Glutamatergic neuron (in vitro differentiated cells): ENCODE data around the gene TSPAN3. TPM values are rescaled to one million over a fixed set of nuclear protein-coding genes. Genes with fewer than 3 reads are reported as not detected.

Experiments
- DNase-seq: peaks from one replicate; pipeline ENCODE4 v3.0.0; 2022
- H3K27ac Mint-ChIP-seq: one replicate; pipeline ENCODE4 v1.8.0; 2020; ENCODE audit warnings: mild to moderate bottlenecking, mixed read lengths, inconsistent platforms; ENCODE audit not compliant: unreplicated experiment
- H3K27me3 Mint-ChIP-seq: one replicate; pipeline ENCODE4 v1.8.0; 2020; ENCODE audit warnings: mild to moderate bottlenecking, moderate library complexity, mixed read lengths, inconsistent platforms; ENCODE audit not compliant: unreplicated experiment
- H3K36me3 Mint-ChIP-seq: one replicate; pipeline ENCODE4 v1.8.0; 2020; ENCODE audit warnings: mild to moderate bottlenecking, mixed read lengths, inconsistent platforms; ENCODE audit not compliant: unreplicated experiment
- H3K4me1 Mint-ChIP-seq: one replicate; pipeline ENCODE4 v1.8.0; 2020; ENCODE audit warnings: mild to moderate bottlenecking, low read depth, mixed read lengths, inconsistent platforms; ENCODE audit not compliant: unreplicated experiment
- H3K4me3 Mint-ChIP-seq: one replicate; pipeline ENCODE4 v1.8.0; 2020; ENCODE audit warnings: mild to moderate bottlenecking, mixed read lengths, inconsistent platforms; ENCODE audit not compliant: unreplicated experiment
- H3K9me3 Mint-ChIP-seq: one replicate; pipeline ENCODE4 v1.8.0; 2020; ENCODE audit warnings: mild to moderate bottlenecking, moderate library complexity, mixed read lengths, inconsistent platforms; ENCODE audit not compliant: unreplicated experiment
- CTCF ChIP-seq: fragments of 200-600 bp; sonication (generic); IDR thresholded peaks from one replicate; pipeline ENCODE4 v1.5.0; 2021; ENCODE audit not compliant: partially characterized antibody, unreplicated experiment
- total RNA-seq: library from RNA; stranded (reverse); fragmentation: NEBNext Ultra II Directional; extraction: Animal tissue kit (Norgen Biotek cat#: 25700); gene quantifications from one replicate; pipeline ENCODE4 v1.2.1, GENCODE V29; 2021; ENCODE audit not compliant: unreplicated experiment

Gene TSPAN3
- total RNA-seq, 1 donor from 2014 or later, result 190 TPM

- no peak for DNase-seq
- Mint-ChIP-seq H3K4me3 (no peak overlapping the region), H3K9me3 (peaks cover 6% of the 10 kb centered on the region), H3K4me1 (peaks cover 17% of the 10 kb centered on the region), H3K36me3 (no peaks in the 10 kb centered on the region), H3K27ac (no peak overlapping the region), H3K27me3 (peaks cover 4% of the 10 kb centered on the region)
- TF ChIP-seq CTCF, result no peak
These were observed 50.4 kb downstream of the TSPAN3 start for GRCh38 chr15:77020348-77021087.

GRCh38 chr15:77019521-77020331 lies 51.2 kb downstream of the TSPAN3 start:
- Mint-ChIP-seq H3K27ac (no peak overlapping the region), H3K9me3 (peaks cover 6% of the 10 kb centered on the region), H3K4me1 (peaks cover 16% of the 10 kb centered on the region), H3K27me3 (peaks cover 4% of the 10 kb centered on the region), H3K36me3 (no peaks in the 10 kb centered on the region), H3K4me3 (no peak overlapping the region)
- DNase-seq, result no peak
- no peak for TF ChIP-seq CTCF

- Mint-ChIP-seq H3K9me3 (peaks cover 6% of the 10 kb centered on the region), H3K36me3 (no peaks in the 10 kb centered on the region), H3K27ac (no peak overlapping the region), H3K4me3 (no peak overlapping the region), H3K27me3 (peaks cover 4% of the 10 kb centered on the region), H3K4me1 (peaks cover 16% of the 10 kb centered on the region)
- no peak for DNase-seq
- TF ChIP-seq CTCF, result no peak
These were observed 52.0 kb downstream of the TSPAN3 start for GRCh38 chr15:77018796-77019505.

GRCh38 chr15:77017761-77018720 lies 52.9 kb downstream of the TSPAN3 start:
- no peak for DNase-seq
- H3K9me3 Mint-ChIP-seq, result peaks cover 1% of the 10 kb centered on the region
- H3K4me1 Mint-ChIP-seq, result peaks cover 16% of the 10 kb centered on the region
- H3K27ac Mint-ChIP-seq, result no peak overlapping the region
- H3K4me3 Mint-ChIP-seq, result no peak overlapping the region
- TF ChIP-seq CTCF, result no peak
- H3K36me3 Mint-ChIP-seq, result no peaks in the 10 kb centered on the region
- peaks cover 2% of the 10 kb centered on the region for H3K27me3 Mint-ChIP-seq
